MG63 (cell line): Measurements from ENCODE around the gene CABP2. TPM values are rescaled to one million over a fixed set of nuclear protein-coding genes. Genes with fewer than 3 reads are reported as not detected.

ENCODE experiments used
- DNase-seq: peaks from one replicate; pipeline ENCODE4 v3.0.0-alpha.2; 2020
- H3K27me3 ChIP-seq: fragments of 250-450 bp; sonication (Bioruptor Pico); 2 replicates; pipeline ENCODE4 v1.5.1; 2020; ENCODE audit warnings: mild to moderate bottlenecking, moderate library complexity
- H3K36me3 ChIP-seq: fragments of 250-450 bp; sonication (Bioruptor Pico); 2 replicates; pipeline ENCODE4 v1.5.1; 2020; ENCODE audit warnings: mild to moderate bottlenecking, moderate library complexity
- H3K4me3 ChIP-seq: fragments of 250-450 bp; sonication (Bioruptor Pico); 2 replicates; pipeline ENCODE4 v1.5.1; 2020; ENCODE audit warnings: mild to moderate bottlenecking, moderate library complexity
- H3K9me3 ChIP-seq: fragments of 250-450 bp; sonication (Bioruptor Pico); 2 replicates; pipeline ENCODE4 v1.5.1; 2020; ENCODE audit warnings: mild to moderate bottlenecking, moderate library complexity
- total RNA-seq: library from RNA; depleted of rRNA; stranded (reverse); fragments of >200 nt; shearing (Covaris generic); gene quantifications from 2 replicates; pipeline ENCODE4 v1.2.3, GENCODE V29; 2014; ENCODE audit warnings: low replicate concordance

CABP2 gene
- total RNA-seq, 1 experiment from 2014 or later: not detected

GRCh38 chr11:67504005-67504949 is 19.0 kb downstream of the CABP2 start:
- H3K36me3 ChIP-seq: peaks cover 19% of the 10 kb centered on the region
- H3K4me3 ChIP-seq: peak overlapping the region; percentile 75
- H3K27me3 ChIP-seq: no peaks in the 10 kb centered on the region
- DNase-seq: peak; percentile 38
- H3K9me3 ChIP-seq: no peaks in the 10 kb centered on the region

GRCh38 chr11:67503119-67504004 is 19.9 kb downstream of the CABP2 start:
- H3K9me3 ChIP-seq: no peaks in the 10 kb centered on the region
- H3K27me3 ChIP-seq: no peaks in the 10 kb centered on the region
- peaks cover 19% of the 10 kb centered on the region for H3K36me3 ChIP-seq
- H3K4me3 ChIP-seq: peak overlapping the region; percentile 75
- DNase-seq: no peak

DNA sequence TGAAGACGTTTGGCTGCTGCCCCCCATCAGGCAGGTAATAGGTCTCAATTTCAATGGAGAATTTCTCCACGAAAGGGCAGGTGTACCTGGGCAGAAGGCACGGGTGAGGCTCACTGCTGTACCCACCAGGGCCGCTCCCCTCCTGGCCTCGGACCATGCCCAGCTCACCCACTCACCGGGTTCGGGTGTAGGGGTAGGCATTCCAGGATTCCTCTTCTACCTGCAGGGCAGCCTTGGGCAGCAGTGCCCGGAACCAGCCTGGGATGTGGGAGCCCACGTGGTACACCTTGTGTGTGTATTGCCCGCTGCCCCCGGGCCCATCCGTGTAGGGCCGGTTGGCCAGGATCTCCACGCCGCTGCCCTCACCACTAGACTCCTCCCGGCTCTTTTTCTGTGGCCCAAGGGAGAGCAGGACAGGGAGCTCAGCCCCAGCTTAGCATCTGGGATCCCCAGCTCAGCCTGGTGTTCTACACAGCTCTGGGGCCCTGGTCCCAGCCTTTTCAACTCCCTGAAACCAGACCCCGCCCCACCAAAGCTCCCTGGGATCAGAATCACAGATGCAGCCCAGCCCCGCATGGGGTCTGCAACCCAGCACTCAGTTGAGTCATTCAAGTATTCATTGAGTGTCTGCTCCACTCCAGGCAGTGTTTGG is 20.8 kb downstream of the CABP2 start:
- H3K4me3 ChIP-seq: no peak overlapping the region
- DNase-seq: no peak
- no peaks in the 10 kb centered on the region for H3K27me3 ChIP-seq
- peaks cover 19% of the 10 kb centered on the region for H3K36me3 ChIP-seq
- no peaks in the 10 kb centered on the region for H3K9me3 ChIP-seq

- peaks cover 13% of the 10 kb centered on the region for H3K36me3 ChIP-seq
- no peak overlapping the region for H3K4me3 ChIP-seq
- no peaks in the 10 kb centered on the region for H3K9me3 ChIP-seq
- H3K27me3 ChIP-seq: no peaks in the 10 kb centered on the region
- no peak for DNase-seq
Observed at GRCh38 chr11:67501854-67502253, 21.4 kb downstream of the CABP2 start.

GRCh38 chr11:67500831-67501715 is 22.2 kb downstream of the CABP2 start:
- Histone ChIP-seq H3K36me3 (peaks cover 7% of the 10 kb centered on the region), H3K9me3 (no peaks in the 10 kb centered on the region), H3K4me3 (no peak overlapping the region), H3K27me3 (no peaks in the 10 kb centered on the region)
- no peak for DNase-seq

DNA sequence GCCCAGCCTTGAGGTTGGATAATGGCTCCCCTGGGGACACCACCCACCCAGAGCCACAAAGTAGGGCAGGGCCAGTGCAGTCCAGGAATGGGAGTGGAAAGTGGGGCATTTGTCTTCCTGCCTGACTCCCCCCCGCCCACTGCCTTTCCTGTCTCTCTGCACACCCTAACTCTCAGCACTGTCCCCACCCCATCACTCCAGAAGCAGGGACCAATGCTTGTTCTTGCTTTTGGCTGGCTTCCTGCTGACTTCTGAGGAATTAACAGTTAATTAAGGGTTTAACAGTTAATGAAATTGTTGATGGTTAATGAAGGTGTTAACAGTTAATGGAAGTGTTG is 22.8 kb downstream of the CABP2 start:
- H3K9me3 ChIP-seq: no peaks in the 10 kb centered on the region
- H3K27me3 ChIP-seq: no peaks in the 10 kb centered on the region
- no peak for DNase-seq
- H3K36me3 ChIP-seq: peaks cover 7% of the 10 kb centered on the region
- H3K4me3 ChIP-seq: no peak overlapping the region

DNA sequence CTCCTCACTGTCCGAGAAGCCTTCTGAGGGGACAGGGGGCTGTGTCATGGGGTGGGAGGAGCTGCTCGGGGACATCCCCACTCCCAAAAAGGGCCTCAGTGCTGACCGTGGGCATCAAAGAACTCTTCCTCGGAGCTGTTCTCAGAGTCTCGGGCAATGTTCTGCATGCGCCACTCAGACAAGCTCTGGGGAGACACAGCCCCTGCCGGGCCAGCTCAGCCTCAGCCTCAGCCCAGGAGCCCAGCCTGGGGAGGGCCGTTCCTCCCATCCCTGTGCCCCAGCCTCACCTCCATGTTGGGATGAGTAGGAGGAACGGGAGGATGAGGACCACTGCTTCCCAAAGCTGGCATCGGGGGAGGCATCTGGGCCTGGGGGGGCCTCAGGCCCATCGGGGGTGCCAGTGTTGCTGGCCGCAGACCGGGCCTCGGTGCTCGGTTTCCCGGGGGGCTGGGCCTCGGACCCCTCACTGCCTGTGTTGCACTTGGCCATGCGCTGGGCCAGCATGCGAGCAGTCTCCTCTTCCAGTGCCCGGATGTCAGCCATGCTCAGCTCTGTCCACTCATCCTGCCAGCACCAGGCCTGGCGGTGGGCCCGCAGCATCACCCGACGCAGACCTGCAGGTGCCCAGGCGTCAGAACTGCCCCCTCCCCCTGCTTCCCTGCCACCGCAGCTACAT is 23.3 kb downstream of the CABP2 start:
- no peak overlapping the region for H3K4me3 ChIP-seq
- no peaks in the 10 kb centered on the region for H3K27me3 ChIP-seq
- H3K9me3 ChIP-seq: no peaks in the 10 kb centered on the region
- H3K36me3 ChIP-seq: peaks cover 7% of the 10 kb centered on the region
- no peak for DNase-seq

DNA sequence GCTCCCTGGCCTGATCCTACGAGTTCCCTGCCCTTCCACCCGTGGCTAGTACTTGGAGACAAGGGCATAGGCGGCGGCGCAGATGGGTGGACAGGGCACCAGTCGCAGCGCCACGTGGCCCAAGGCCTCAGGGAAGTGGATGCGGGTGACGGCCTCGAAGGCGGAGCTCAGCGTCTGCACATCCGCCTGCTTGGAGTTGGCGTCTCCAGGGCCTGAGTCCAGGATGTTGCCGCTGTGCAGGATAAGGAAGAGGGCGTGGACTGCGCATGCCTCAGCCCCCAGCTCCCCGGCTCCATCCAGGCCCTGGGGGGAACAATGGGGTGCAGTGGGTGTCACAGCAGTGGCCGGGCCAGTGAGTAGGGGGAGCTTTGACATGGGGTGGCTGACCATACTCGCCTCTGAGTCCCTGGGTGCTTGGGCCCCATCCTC is 24.7 kb downstream of the CABP2 start:
- Histone ChIP-seq H3K9me3 (no peaks in the 10 kb centered on the region), H3K36me3 (peaks cover 7% of the 10 kb centered on the region), H3K4me3 (no peak overlapping the region), H3K27me3 (no peaks in the 10 kb centered on the region)
- DNase-seq: no peak

DNA sequence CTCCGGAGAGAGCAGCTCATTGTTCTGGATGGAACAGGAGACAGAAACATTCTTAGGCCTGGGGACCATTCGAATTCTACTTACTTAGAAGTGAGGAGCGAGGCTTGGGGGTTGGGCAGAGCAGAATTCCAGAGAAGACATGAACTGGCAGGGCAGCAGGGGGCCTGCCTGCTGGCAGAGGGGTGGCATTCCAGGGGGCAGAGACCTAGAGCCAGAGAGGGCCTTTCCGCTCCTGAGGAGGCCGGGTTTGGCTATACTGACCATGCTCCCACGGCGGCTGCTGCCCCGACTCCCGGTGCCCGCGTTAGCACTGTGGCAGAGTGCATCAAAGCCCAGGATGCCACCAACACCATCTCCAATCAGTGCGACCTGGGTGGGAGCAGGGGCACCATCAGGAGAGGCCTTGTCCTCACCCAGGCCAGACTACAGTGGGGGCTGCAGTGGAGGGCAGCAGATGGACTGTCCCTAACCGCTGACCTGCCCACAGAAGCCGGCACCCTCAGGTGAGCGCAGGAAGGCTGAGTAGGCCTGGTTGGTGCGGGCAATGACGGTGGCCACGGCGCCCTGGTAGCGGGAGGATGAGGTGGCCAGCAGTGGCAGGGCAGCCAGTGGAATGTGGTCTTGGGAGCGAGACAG is 25.5 kb downstream of the CABP2 start:
- Histone ChIP-seq H3K9me3 (no peaks in the 10 kb centered on the region), H3K36me3 (peaks cover 7% of the 10 kb centered on the region), H3K4me3 (no peak overlapping the region), H3K27me3 (no peaks in the 10 kb centered on the region)
- no peak for DNase-seq

GRCh38 chr11:67496113-67496512 is 27.1 kb downstream of the CABP2 start:
- H3K27me3 ChIP-seq: no peaks in the 10 kb centered on the region
- peaks cover 6% of the 10 kb centered on the region for H3K36me3 ChIP-seq
- no peak for DNase-seq
- no peak overlapping the region for H3K4me3 ChIP-seq
- H3K9me3 ChIP-seq: no peaks in the 10 kb centered on the region

GRCh38 chr11:67495234-67496005 is 27.8 kb downstream of the CABP2 start:
- Histone ChIP-seq H3K9me3 (no peaks in the 10 kb centered on the region), H3K36me3 (peaks cover 9% of the 10 kb centered on the region), H3K4me3 (no peak overlapping the region), H3K27me3 (no peaks in the 10 kb centered on the region)
- DNase-seq: no peak

DNA sequence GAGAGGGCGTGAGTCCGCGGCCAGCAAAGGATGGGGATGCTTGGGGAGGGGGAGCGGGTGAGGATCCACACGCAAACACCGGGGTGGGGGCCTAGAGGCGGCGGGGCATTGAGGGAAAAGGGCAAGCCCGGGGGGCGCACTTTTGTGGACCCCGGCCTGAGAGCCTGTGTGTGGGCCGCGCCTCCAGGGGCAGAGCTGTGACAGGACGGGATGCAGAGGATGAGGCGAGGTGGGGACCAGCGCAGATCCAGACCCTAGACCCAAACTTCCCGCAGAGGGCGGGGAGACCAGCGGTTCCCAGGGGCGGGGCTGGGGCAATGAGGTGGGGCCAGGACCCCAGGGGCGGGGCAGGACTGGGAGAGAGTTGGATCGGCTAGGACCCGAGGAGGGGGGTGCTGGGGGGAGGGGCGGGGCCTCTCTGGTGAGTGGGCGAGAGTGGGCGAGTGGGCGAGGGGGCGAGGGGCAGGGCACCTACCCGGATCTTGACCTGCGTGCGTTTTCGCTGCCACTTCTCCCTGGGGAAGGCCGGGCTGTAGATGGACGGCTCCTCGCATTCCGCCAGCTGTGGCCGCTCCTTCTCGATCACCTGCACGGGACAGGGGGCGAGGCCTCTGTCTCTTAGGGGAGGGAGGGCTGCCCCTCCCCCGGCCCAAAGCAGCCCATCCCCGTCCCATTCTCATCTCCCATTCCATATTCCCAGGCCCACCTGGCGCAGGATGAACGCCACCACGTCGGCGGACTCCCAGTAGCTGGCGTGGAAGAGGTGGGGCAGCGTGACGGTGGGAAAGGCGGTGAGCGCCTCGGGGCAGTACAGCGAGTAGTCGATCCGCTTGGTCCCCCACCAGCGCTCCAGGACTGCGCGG is 28.6 kb downstream of the CABP2 start:
- Histone ChIP-seq H3K9me3 (no peaks in the 10 kb centered on the region), H3K4me3 (no peak overlapping the region), H3K36me3 (peaks cover 9% of the 10 kb centered on the region), H3K27me3 (no peaks in the 10 kb centered on the region)
- DNase-seq: no peak

GRCh38 chr11:67493548-67494370 is 29.5 kb downstream of the CABP2 start:
- no peak overlapping the region for H3K4me3 ChIP-seq
- no peak for DNase-seq
- peaks cover 9% of the 10 kb centered on the region for H3K36me3 ChIP-seq
- H3K27me3 ChIP-seq: no peaks in the 10 kb centered on the region
- no peaks in the 10 kb centered on the region for H3K9me3 ChIP-seq
